Measurements from ENCODE around the gene INPP5F.

GRCh38 chr10:119725517-119725827 lies 378 bp upstream of the INPP5F start:
- no peak for TF ChIP-seq CTCF (IDR thresholded peaks at IDR 0.05)
- no peak for TF ChIP-seq ZFX (IDR thresholded peaks at IDR 0.05; ENCODE audit: borderline replicate concordance)
